CD8-positive, alpha-beta memory T cell (primary cell): ENCODE results near the gene EHD1. TPM values are rescaled to one million over a fixed set of nuclear protein-coding genes. Genes with fewer than 3 reads are reported as not detected.
A peak's percentile ranks its signal among the peaks of the same experiment; 100 is the strongest.

Source experiments
- CTCF ChIA-PET: fragments of 350-600 bp; sonication (Branson Sonifier 250); formaldehyde crosslinking; loops from one replicate; lab custom pipeline; 2021; ENCODE audit warnings: antibody characterized with exemption; lab: Charles Lee
- POLR2A ChIA-PET: fragments of 350-600 bp; sonication (Branson Sonifier 250); formaldehyde crosslinking; loops from one replicate; lab custom pipeline; 2021; ENCODE audit warnings: antibody characterized with exemption; lab: Charles Lee
- DNase-seq, 5 donors: peaks; one replicate each; pipeline versions ENCODE4 v3.0.0 to v3.0.0-alpha.2; 2020 to 2022; ENCODE audit warnings: mixed read lengths in 1 of 5
- H3K27ac ChIP-seq: one replicate; pipeline ENCODE4 v1.7.0; 2013; ENCODE audit warnings: low read depth, mild to moderate bottlenecking, low read length, moderate library complexity
- H3K27me3 ChIP-seq: 2 replicates; pipeline ENCODE4 v1.7.0; 2013; ENCODE audit warnings: low read length, mild to moderate bottlenecking; ENCODE audit not compliant: insufficient read depth, poor library complexity, severe bottlenecking
- H3K36me3 ChIP-seq: 2 replicates; pipeline ENCODE4 v1.7.0; 2013; ENCODE audit warnings: mild to moderate bottlenecking, low read length, moderate library complexity; ENCODE audit not compliant: insufficient read depth
- H3K4me1 ChIP-seq: 2 replicates; pipeline ENCODE4 v1.7.0; 2013; ENCODE audit warnings: mild to moderate bottlenecking, low read length, moderate library complexity; ENCODE audit not compliant: insufficient read depth
- H3K4me3 ChIP-seq: 2 replicates; pipeline ENCODE4 v1.7.0; 2013; ENCODE audit warnings: mild to moderate bottlenecking, low read length
- H3K9me3 ChIP-seq: 2 replicates; pipeline ENCODE4 v1.7.0; 2013; ENCODE audit warnings: mild to moderate bottlenecking, low read length
- H3K27ac Mint-ChIP-seq, 8 donors: one replicate each; pipeline ENCODE4 v1.8.0; 2020 to 2021; ENCODE audit warnings: mixed read lengths in 8 of 8, mild to moderate bottlenecking in 6 of 8, inconsistent platforms in 3 of 8, moderate library complexity in 3 of 8
- H3K27me3 Mint-ChIP-seq, 2 donors: one replicate each; pipeline ENCODE4 v1.8.0; 2020 to 2021; ENCODE audit warnings: mixed read lengths in 2 of 2, mild to moderate bottlenecking in 1 of 2, moderate library complexity in 1 of 2
- H3K36me3 Mint-ChIP-seq, 3 donors: one replicate each; pipeline ENCODE4 v1.8.0; 2020 to 2021; ENCODE audit warnings: mixed read lengths in 3 of 3, inconsistent platforms in 1 of 3, mild to moderate bottlenecking in 1 of 3
- H3K4me1 Mint-ChIP-seq, 3 donors: one replicate each; pipeline ENCODE4 v1.8.0; 2020 to 2021; ENCODE audit warnings: mixed read lengths in 3 of 3, inconsistent platforms in 1 of 3, mild to moderate bottlenecking in 1 of 3
- H3K4me3 Mint-ChIP-seq, 7 donors: one replicate each; pipeline ENCODE4 v1.8.0; 2020 to 2021; ENCODE audit warnings: mixed read lengths in 7 of 7, mild to moderate bottlenecking in 6 of 7, moderate library complexity in 4 of 7, inconsistent platforms in 2 of 7
- H3K9me3 Mint-ChIP-seq, 5 donors: one replicate each; pipeline ENCODE4 v1.8.0; 2020 to 2022; ENCODE audit warnings: mixed read lengths in 5 of 5, mild to moderate bottlenecking in 3 of 5, moderate library complexity in 2 of 5, inconsistent platforms in 1 of 5
- polyA plus RNA-seq: library from polyadenylated mRNA; unstranded; fragments of 300-500 nt; fragmentation: Illumina TruSeq; gene quantifications from one replicate; pipeline ENCODE4 v1.2.3, GENCODE V29; 2021
- total RNA-seq, 2 experiments: library from RNA; stranded (reverse); gene quantifications; one replicate each; pipeline ENCODE4 v1.2.3, GENCODE V29; 2021

Gene EHD1
- total and polyA plus RNA-seq, 3 experiments from 2014 or later: 102 to 258 (median 110) TPM

DNA sequence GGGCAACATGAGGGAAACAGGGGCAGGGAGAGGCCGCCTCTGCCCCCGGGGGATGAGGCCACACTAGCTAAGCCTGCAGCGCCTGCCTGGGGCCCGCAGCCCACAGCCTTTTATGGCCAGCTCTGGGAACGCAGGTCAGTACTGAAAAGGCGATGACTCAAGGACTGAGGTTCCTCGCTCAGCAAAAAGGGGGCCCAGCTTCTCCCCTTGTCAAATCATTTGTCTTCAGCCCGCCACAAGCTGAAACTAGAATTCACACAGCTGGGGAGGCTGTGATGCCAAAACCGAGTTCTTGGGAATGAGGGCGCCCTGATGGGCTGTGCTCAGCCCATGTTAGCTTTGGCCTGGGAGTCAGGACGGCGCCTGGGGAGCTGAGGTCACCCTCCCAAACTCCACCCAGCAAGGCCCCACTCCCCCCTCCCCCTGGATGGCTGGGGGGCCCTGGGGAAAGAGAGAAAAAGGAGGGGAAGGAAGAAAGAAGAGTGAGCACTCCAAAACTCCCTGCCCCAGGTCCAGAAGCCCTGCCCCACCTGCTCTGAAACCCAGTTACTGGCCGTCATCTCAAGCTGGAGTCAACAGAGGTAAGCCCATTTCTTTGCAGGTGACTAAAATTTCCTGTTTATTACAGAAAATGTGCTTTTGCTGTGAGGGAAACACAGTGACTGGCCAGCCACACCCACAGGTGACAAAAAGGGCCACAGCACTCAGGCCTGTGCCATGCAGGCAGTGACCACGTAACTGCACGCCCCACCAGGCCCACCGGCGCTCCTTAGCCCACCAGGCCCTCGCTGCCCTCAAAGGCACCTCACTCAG is 13.7 kb downstream of the EHD1 start:
- no peaks in the 10 kb centered on the region for H3K27me3 ChIP-seq
- no peaks in the 10 kb centered on the region for H3K9me3 Mint-ChIP-seq
- peak overlapping the region; percentile 80 to 99 (median 96) for H3K27ac Mint-ChIP-seq
- peak overlapping the region; percentile 75 for H3K27ac ChIP-seq
- no peaks in the 10 kb centered on the region for H3K9me3 ChIP-seq
- CTCF ChIA-PET: interaction anchor here (0.9 to 32.1 kb wide), 4 partner anchors 15 to 164 kb away, joined by 3 to 1256 read pairs (median 161); partner anchors contain the start of genes CDC42BPG and EHD1
- H3K36me3 ChIP-seq: peaks cover 16% of the 10 kb centered on the region
- peaks cover 84 to 95% (median 91%) of the 10 kb centered on the region in 3 donors for H3K4me1 Mint-ChIP-seq
- peak overlapping the region; percentile 66 for H3K4me3 ChIP-seq
- H3K4me3 Mint-ChIP-seq: peak overlapping the region; percentile 76 to 91 (median 78)
- H3K36me3 Mint-ChIP-seq: peaks cover 0 to 55% (median 16%) of the 10 kb centered on the region in 3 donors
- POLR2A ChIA-PET: interaction anchor here (0.5 to 24.3 kb wide), 8 partner anchors 11 to 701 kb away, joined by 3 to 569 read pairs (median 5); partner anchors contain the start of genes CDC42BPG and EHD1
- no peak for DNase-seq
- H3K27me3 Mint-ChIP-seq: peaks cover 0 to 1% of the 10 kb centered on the region in 2 donors
- H3K4me1 ChIP-seq: peaks cover 100% of the 10 kb centered on the region

DNA sequence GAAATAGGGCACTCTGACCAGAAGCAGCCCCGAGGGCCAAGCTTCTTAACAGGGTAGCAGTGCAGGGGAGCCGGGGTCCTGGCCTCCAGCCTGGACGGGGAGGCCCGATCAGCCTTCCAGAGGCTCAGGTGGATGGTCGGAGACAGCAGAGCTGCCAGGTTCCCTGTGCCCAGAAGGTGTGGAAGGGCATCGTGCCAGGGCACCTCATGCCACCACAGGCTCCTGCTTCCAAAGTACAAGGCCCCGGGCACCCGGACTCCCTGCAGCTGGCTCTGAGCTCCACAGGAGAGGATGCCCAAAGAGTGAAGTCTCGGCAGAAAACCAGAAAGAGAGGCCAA is 14.3 kb downstream of the EHD1 start:
- Mint-ChIP-seq H3K4me1 (peaks cover 84 to 95% (median 91%) of the 10 kb centered on the region in 3 donors), H3K36me3 (peaks cover 0 to 56% (median 20%) of the 10 kb centered on the region in 3 donors), H3K9me3 (no peaks in the 10 kb centered on the region), H3K27me3 (peaks cover 0 to 1% of the 10 kb centered on the region in 2 donors), H3K4me3 (peak overlapping the region; percentile 76 to 91 (median 78)), H3K27ac (peak overlapping the region; percentile 80 to 99 (median 96))
- ChIA-PET CTCF (interaction anchor here (0.9 to 32.1 kb wide), 5 partner anchors 15 to 176 kb away, joined by 3 to 1256 read pairs (median 4); partner anchors contain the start of genes CDC42BPG and EHD1), POLR2A (interaction anchor here (1.4 to 24.3 kb wide), 5 partner anchors 11 to 85 kb away, joined by 4 to 569 read pairs (median 5); partner anchors contain the start of genes CDC42BPG and EHD1)
- Histone ChIP-seq H3K9me3 (no peaks in the 10 kb centered on the region), H3K4me1 (peaks cover 100% of the 10 kb centered on the region), H3K27me3 (no peaks in the 10 kb centered on the region), H3K27ac (peak overlapping the region; percentile 75), H3K4me3 (peak overlapping the region; percentile 66), H3K36me3 (peaks cover 16% of the 10 kb centered on the region)
- DNase-seq: no peak

GRCh38 chr11:64863391-64864060 is 14.9 kb downstream of the EHD1 start:
- Mint-ChIP-seq H3K27me3 (peaks cover 0 to 1% of the 10 kb centered on the region in 2 donors), H3K9me3 (no peaks in the 10 kb centered on the region), H3K4me3 (peak overlapping the region; percentile 76 to 91 (median 78)), H3K4me1 (peaks cover 84 to 95% (median 91%) of the 10 kb centered on the region in 3 donors), H3K27ac (peak overlapping the region; percentile 80 to 99 (median 96)), H3K36me3 (peaks cover 0 to 56% (median 19%) of the 10 kb centered on the region in 3 donors)
- ChIA-PET POLR2A (interaction anchor here (1.5 to 24.3 kb wide), 4 partner anchors 10 to 85 kb away, joined by 4 to 569 read pairs (median 109); partner anchors contain the start of gene EHD1), CTCF (interaction anchor here (0.7 to 32.1 kb wide), 5 partner anchors 14 to 1010 kb away, joined by 3 to 1256 read pairs (median 3); partner anchors contain the start of genes CDC42BPG and EHD1)
- peaks cover 100% of the 10 kb centered on the region for H3K4me1 ChIP-seq
- H3K27ac ChIP-seq: peak overlapping the region; percentile 75
- peak overlapping the region; percentile 66 for H3K4me3 ChIP-seq
- H3K36me3 ChIP-seq: peaks cover 16% of the 10 kb centered on the region
- DNase-seq: no peak
- no peaks in the 10 kb centered on the region for H3K27me3 ChIP-seq
- no peaks in the 10 kb centered on the region for H3K9me3 ChIP-seq

- ChIA-PET POLR2A (interaction anchor here (0.8 to 24.3 kb wide), 3 partner anchors 9 to 84 kb away, joined by 5 to 569 read pairs (median 213); partner anchors contain the start of gene EHD1), CTCF (interaction anchor here (0.7 to 32.1 kb wide), 5 partner anchors 14 to 1009 kb away, joined by 3 to 1256 read pairs (median 3); partner anchors contain the start of genes CDC42BPG and EHD1)
- Mint-ChIP-seq H3K27me3 (peaks cover 0 to 1% of the 10 kb centered on the region in 2 donors), H3K4me3 (peak overlapping the region; percentile 76 to 89 (median 78)), H3K36me3 (peaks cover 0 to 53% (median 15%) of the 10 kb centered on the region in 3 donors), H3K9me3 (no peaks in the 10 kb centered on the region), H3K4me1 (peaks cover 82 to 93% (median 88%) of the 10 kb centered on the region in 3 donors), H3K27ac (peak overlapping the region; percentile 80 to 99 (median 96))
- H3K4me3 ChIP-seq: peak overlapping the region; percentile 66
- peaks cover 100% of the 10 kb centered on the region for H3K4me1 ChIP-seq
- H3K27me3 ChIP-seq: no peaks in the 10 kb centered on the region
- H3K9me3 ChIP-seq: no peaks in the 10 kb centered on the region
- DNase-seq: no peak
- H3K36me3 ChIP-seq: peaks cover 14% of the 10 kb centered on the region
- H3K27ac ChIP-seq: peak overlapping the region; percentile 75
Measured at GRCh38 chr11:64862987-64863390, 15.4 kb downstream of the EHD1 start.

DNA sequence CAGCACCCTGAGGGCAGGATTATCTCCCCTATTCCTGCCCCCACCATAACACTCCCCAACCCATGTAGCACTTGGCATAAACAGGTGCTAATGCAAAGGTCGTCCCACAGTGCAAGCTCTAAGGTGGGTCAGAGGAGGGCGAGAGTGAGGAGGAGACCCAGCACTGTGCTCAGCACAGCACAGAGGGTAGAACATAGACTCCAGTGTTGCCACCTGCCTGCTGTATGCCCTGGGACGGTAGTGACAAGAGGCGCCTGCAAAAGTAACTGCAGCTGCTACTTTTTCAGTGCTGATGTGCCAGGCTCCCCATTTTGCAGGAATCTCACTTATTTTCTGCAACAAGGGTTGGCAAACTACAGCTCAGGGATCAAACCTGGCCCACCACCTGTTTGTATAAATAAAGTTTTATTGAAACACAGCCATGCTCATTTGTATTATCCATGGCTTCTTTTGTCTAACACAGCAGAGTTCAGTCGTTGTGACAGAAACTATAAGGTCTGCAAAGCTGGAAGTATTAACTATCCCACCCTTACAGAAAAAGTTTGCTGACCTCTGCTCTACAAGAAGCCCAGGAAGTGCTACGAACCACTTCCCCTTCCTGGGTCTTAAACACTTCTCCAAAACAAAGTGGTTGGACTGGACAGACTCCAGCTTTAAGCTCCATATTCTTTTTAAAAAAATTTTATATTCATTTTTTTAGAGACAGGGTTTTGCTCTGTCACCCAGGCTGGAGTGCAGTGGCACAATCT is 17.0 kb downstream of the EHD1 start:
- Histone ChIP-seq H3K9me3 (no peaks in the 10 kb centered on the region), H3K36me3 (peaks cover 14% of the 10 kb centered on the region), H3K4me1 (peaks cover 100% of the 10 kb centered on the region), H3K27ac (peak overlapping the region; percentile 3), H3K27me3 (no peaks in the 10 kb centered on the region), H3K4me3 (peak overlapping the region; percentile 50)
- DNase-seq: peak in 1 of 5 donors; percentile 45
- H3K36me3 Mint-ChIP-seq: peaks cover 0 to 52% (median 11%) of the 10 kb centered on the region in 3 donors
- POLR2A ChIA-PET: interaction anchor here (0.6 to 24.3 kb wide), 4 partner anchors 8 to 49 kb away, joined by 4 to 569 read pairs (median 109); partner anchors contain the start of gene EHD1
- CTCF ChIA-PET: interaction anchor here (4.8 to 32.1 kb wide), 3 partner anchors 7 to 25 kb away, joined by 55 to 1256 read pairs (median 318); partner anchors contain the start of genes CDC42BPG and EHD1
- peak overlapping the region; percentile 72 to 92 (median 87) for H3K4me3 Mint-ChIP-seq
- peak overlapping the region; percentile 96 to 99 (median 98) for H3K27ac Mint-ChIP-seq
- peaks cover 0 to 1% of the 10 kb centered on the region in 2 donors for H3K27me3 Mint-ChIP-seq
- H3K9me3 Mint-ChIP-seq: no peaks in the 10 kb centered on the region
- H3K4me1 Mint-ChIP-seq: peaks cover 83 to 93% (median 88%) of the 10 kb centered on the region in 3 donors

- Histone ChIP-seq H3K27ac (peak overlapping the region; percentile 68), H3K9me3 (no peaks in the 10 kb centered on the region), H3K36me3 (peaks cover 11% of the 10 kb centered on the region), H3K27me3 (no peaks in the 10 kb centered on the region), H3K4me1 (peaks cover 100% of the 10 kb centered on the region), H3K4me3 (peak overlapping the region; percentile 47)
- Mint-ChIP-seq H3K9me3 (no peaks in the 10 kb centered on the region), H3K36me3 (peaks cover 3 to 54% (median 15%) of the 10 kb centered on the region in 3 donors), H3K4me3 (peak overlapping the region; percentile 79 to 92 (median 87)), H3K27ac (peak overlapping the region; percentile 96 to 99 (median 98)), H3K27me3 (peaks cover 0 to 1% of the 10 kb centered on the region in 2 donors), H3K4me1 (peaks cover 83 to 93% (median 88%) of the 10 kb centered on the region in 3 donors)
- peak in 3 of 5 donors; percentile 77 to 81 (median 80) for DNase-seq
- ChIA-PET POLR2A (interaction anchor here (1.1 to 24.3 kb wide), 9 partner anchors 6 to 253 kb away, joined by 3 to 569 read pairs (median 6); partner anchors contain the start of genes EHD1, RASGRP2 and SF1), CTCF (interaction anchor here (0.8 to 32.1 kb wide), 5 partner anchors 9 to 118 kb away, joined by 3 to 1256 read pairs (median 55); partner anchors contain the start of genes CDC42BPG, EHD1 and RASGRP2)
Measured at GRCh38 chr11:64859542-64860414, 18.6 kb downstream of the EHD1 start.
